ENCODE data around the gene CFAP54. TPM values are rescaled to one million over a fixed set of nuclear protein-coding genes. Genes with fewer than 3 reads are reported as not detected.
A peak's percentile ranks its signal among the peaks of the same experiment; 100 is the strongest.

The CFAP54 gene
- polyA plus RNA-seq, 1 of the 3 experiments (the other 2 are of a cell fraction) = 0.87 TPM

GRCh38 chr12:96529912-96530311, 40.5 kb downstream of the CFAP54 start:
- no peaks in the 10 kb centered on the region for H3F3A ChIP-seq (replicated peaks; ENCODE audit: insufficient read depth)
- no peak overlapping the region for H2AFZ ChIP-seq (ENCODE audit: low read depth)
- H3K27me3 ChIP-seq (ENCODE audit: insufficient read depth) = no peaks in the 10 kb centered on the region
- no peak overlapping the region for H3K4me2 ChIP-seq
- no peaks in the 10 kb centered on the region for H4K20me1 ChIP-seq (ENCODE audit: insufficient read depth)
- H3K36me3 ChIP-seq (replicated peaks in 1 of 2; ENCODE audit: control insufficient read depth in 1 of 2, insufficient read depth in 2 of 2, low read length in 1 of 2) = no peaks in the 10 kb centered on the region
- H3K4me1 ChIP-seq (ENCODE audit: control insufficient read depth in 1 of 2, insufficient read depth in 2 of 2, low read depth in 1 of 2, low read length in 1 of 2) = no peaks in the 10 kb centered on the region
- ChIA-PET CTCF (no interaction called here), POLR2A (no interaction called here)
- H3K79me2 ChIP-seq (ENCODE audit: insufficient read depth) = no peaks in the 10 kb centered on the region
- DNase-seq = no peak
- no peaks in the 10 kb centered on the region for H3K9me3 ChIP-seq
- no peaks in the 10 kb centered on the region for H3K9me2 ChIP-seq
- no peak for TF ChIP-seq FOSL2 (IDR thresholded peaks at IDR 0.05; ENCODE audit: borderline replicate concordance, low read depth)
- TF ChIP-seq TCF12 (IDR thresholded peaks at IDR 0.05) = no peak
- TF ChIP-seq RXRA (IDR thresholded peaks at IDR 0.05; ENCODE audit: borderline replicate concordance, low read depth) = no peak
- TF ChIP-seq RAD21 (IDR thresholded peaks at IDR 0.05; ENCODE audit: low read length) = no peak
- no peak for TF ChIP-seq FOXM1 (IDR thresholded peaks at IDR 0.05; ENCODE audit: low read depth)
- no peak for TF ChIP-seq CTCF (IDR thresholded peaks at IDR 0.05)
- TF ChIP-seq YY1 (IDR thresholded peaks at IDR 0.05; ENCODE audit: low read depth) = no peak
- no peak for TF ChIP-seq JUND (IDR thresholded peaks at IDR 0.05)
- no peak overlapping the region for H3K9ac ChIP-seq
- 74% methylated on average over 7 of the region's 7 CpGs for WGBS (ENCODE audit: low lambda C conversion rate)
- no peak overlapping the region for H3K4me3 ChIP-seq (ENCODE audit: low read depth in 2 of 2, low read length in 1 of 2)
- H3K27ac ChIP-seq (ENCODE audit: low read depth in 2 of 2, low read length in 1 of 2) = no peak overlapping the region

DNA sequence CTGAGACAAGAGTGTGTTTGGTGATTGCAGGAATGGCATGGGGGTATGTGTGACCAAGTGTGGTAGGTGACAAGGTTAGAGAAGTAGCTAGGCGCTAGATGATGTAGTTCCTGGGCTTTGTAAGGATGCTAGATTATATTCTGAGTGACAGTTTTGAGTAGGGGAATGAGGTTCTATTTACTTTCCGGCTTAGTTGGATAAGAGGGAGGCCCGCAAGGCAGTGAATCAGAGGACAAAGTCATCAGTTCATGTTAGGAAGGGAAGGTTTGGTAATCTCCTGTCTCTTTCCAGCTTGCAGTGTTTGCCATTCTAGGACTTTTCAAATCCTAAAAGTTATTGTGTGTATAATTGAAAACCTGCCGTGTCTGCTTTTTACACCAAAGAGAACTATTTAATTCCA, 45.0 kb downstream of the CFAP54 start:
- Histone ChIP-seq H3K27me3 (ENCODE audit: insufficient read depth) (no peaks in the 10 kb centered on the region), H3K27ac (ENCODE audit: low read depth in 2 of 2, low read length in 1 of 2) (no peak overlapping the region), H3F3A (replicated peaks; ENCODE audit: insufficient read depth) (no peaks in the 10 kb centered on the region), H3K79me2 (ENCODE audit: insufficient read depth) (no peaks in the 10 kb centered on the region), H3K9me2 (no peaks in the 10 kb centered on the region), H3K4me3 (ENCODE audit: low read depth in 2 of 2, low read length in 1 of 2) (no peak overlapping the region), H3K9ac (no peak overlapping the region), H3K4me2 (no peak overlapping the region), H3K36me3 (replicated peaks in 1 of 2; ENCODE audit: control insufficient read depth in 1 of 2, insufficient read depth in 2 of 2, low read length in 1 of 2) (no peaks in the 10 kb centered on the region), H3K4me1 (ENCODE audit: control insufficient read depth in 1 of 2, insufficient read depth in 2 of 2, low read depth in 1 of 2, low read length in 1 of 2) (no peaks in the 10 kb centered on the region), H4K20me1 (ENCODE audit: insufficient read depth) (no peaks in the 10 kb centered on the region), H3K9me3 (no peaks in the 10 kb centered on the region), H2AFZ (ENCODE audit: low read depth) (0 out of 2 replicates have a peak overlapping the region, but pooled peaks have one; percentile 41)
- 75% methylated on average over 4 of the region's 4 CpGs for WGBS (ENCODE audit: low lambda C conversion rate)
- ChIA-PET CTCF (interaction anchor here (0.5 kb wide), 1 partner anchor 642 kb away, joined by 3 read pairs; no protein-coding TSS in a partner anchor), POLR2A (no interaction called here)
- no peak for TF ChIP-seq GABPA (IDR thresholded peaks at IDR 0.05; ENCODE audit: low read depth)
- no peak for TF ChIP-seq RCOR1 (IDR thresholded peaks at IDR 0.05; ENCODE audit: low read length)
- TF ChIP-seq, protein P1, sequence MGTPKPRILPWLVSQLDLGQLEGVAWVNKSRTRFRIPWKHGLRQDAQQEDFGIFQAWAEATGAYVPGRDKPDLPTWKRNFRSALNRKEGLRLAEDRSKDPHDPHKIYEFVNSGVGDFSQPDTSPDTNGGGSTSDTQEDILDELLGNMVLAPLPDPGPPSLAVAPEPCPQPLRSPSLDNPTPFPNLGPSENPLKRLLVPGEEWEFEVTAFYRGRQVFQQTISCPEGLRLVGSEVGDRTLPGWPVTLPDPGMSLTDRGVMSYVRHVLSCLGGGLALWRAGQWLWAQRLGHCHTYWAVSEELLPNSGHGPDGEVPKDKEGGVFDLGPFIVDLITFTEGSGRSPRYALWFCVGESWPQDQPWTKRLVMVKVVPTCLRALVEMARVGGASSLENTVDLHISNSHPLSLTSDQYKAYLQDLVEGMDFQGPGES (IDR thresholded peaks at IDR 0.05; ENCODE audit: low read depth, low read length) = no peak
- TF ChIP-seq EZH2phosphoT487 (IDR thresholded peaks at IDR 0.05; ENCODE audit: borderline replicate concordance, low read depth) = no peak
- TF ChIP-seq RFX5 (IDR thresholded peaks at IDR 0.05; ENCODE audit: low read length) = no peak
- TF ChIP-seq, protein P2, sequence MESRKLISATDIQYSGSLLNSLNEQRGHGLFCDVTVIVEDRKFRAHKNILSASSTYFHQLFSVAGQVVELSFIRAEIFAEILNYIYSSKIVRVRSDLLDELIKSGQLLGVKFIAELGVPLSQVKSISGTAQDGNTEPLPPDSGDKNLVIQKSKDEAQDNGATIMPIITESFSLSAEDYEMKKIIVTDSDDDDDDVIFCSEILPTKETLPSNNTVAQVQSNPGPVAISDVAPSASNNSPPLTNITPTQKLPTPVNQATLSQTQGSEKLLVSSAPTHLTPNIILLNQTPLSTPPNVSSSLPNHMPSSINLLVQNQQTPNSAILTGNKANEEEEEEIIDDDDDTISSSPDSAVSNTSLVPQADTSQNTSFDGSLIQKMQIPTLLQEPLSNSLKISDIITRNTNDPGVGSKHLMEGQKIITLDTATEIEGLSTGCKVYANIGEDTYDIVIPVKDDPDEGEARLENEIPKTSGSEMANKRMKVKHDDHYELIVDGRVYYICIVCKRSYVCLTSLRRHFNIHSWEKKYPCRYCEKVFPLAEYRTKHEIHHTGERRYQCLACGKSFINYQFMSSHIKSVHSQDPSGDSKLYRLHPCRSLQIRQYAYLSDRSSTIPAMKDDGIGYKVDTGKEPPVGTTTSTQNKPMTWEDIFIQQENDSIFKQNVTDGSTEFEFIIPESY (IDR thresholded peaks at IDR 0.05; ENCODE audit: borderline replicate concordance, low read depth) = no peak
- TF ChIP-seq TEAD4 (IDR thresholded peaks at IDR 0.05; ENCODE audit: borderline replicate concordance, insufficient read depth) = no peak
- no peak for TF ChIP-seq FOSL2 (IDR thresholded peaks at IDR 0.05; ENCODE audit: borderline replicate concordance, low read depth)
- no peak for TF ChIP-seq EP300 (IDR thresholded peaks at IDR 0.05; ENCODE audit: borderline replicate concordance in 1 of 2, low read depth in 1 of 2, low read length in 1 of 2)
- TF ChIP-seq MEF2A (IDR thresholded peaks at IDR 0.05; ENCODE audit: borderline replicate concordance, low read depth) = no peak
- TF ChIP-seq RXRA (IDR thresholded peaks at IDR 0.05; ENCODE audit: borderline replicate concordance, low read depth) = no peak
- TF ChIP-seq NFIC (IDR thresholded peaks at IDR 0.05; ENCODE audit: borderline replicate concordance) = no peak
- no peak for TF ChIP-seq FOXM1 (IDR thresholded peaks at IDR 0.05; ENCODE audit: low read depth)
- no peak for TF ChIP-seq POLR2AphosphoS5 (IDR thresholded peaks at IDR 0.05; ENCODE audit: low read depth, low read length)
- TF ChIP-seq, protein P3, sequence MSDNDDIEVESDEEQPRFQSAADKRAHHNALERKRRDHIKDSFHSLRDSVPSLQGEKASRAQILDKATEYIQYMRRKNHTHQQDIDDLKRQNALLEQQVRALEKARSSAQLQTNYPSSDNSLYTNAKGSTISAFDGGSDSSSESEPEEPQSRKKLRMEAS (IDR thresholded peaks at IDR 0.05; ENCODE audit: low read depth) = no peak
- DNase-seq = no peak
